Endothelial cell (in vitro differentiated cells): ENCODE results near the gene CHIT1. TPM values are rescaled to one million over a fixed set of nuclear protein-coding genes. Genes with fewer than 3 reads are reported as not detected.

Experiments used
- DNase-seq: peaks from one replicate; pipeline ENCODE4 v3.0.0; 2021; ENCODE audit warnings: low spot score
- H3K27ac Mint-ChIP-seq: one replicate; pipeline ENCODE4 v1.8.0; 2021; ENCODE audit warnings: mixed read lengths, inconsistent platforms; ENCODE audit not compliant: unreplicated experiment
- H3K27me3 Mint-ChIP-seq: one replicate; pipeline ENCODE4 v1.8.0; 2021; ENCODE audit warnings: mild to moderate bottlenecking, moderate library complexity, mixed read lengths, inconsistent platforms; ENCODE audit not compliant: unreplicated experiment
- H3K36me3 Mint-ChIP-seq: one replicate; pipeline ENCODE4 v1.8.0; 2021; ENCODE audit warnings: mild to moderate bottlenecking, low read depth, mixed read lengths, inconsistent platforms; ENCODE audit not compliant: unreplicated experiment
- H3K4me1 Mint-ChIP-seq: one replicate; pipeline ENCODE4 v1.8.0; 2021; ENCODE audit warnings: mild to moderate bottlenecking, mixed read lengths, inconsistent platforms; ENCODE audit not compliant: unreplicated experiment
- H3K4me3 Mint-ChIP-seq: one replicate; pipeline ENCODE4 v1.8.0; 2021; ENCODE audit warnings: mild to moderate bottlenecking, mixed read lengths, inconsistent platforms; ENCODE audit not compliant: unreplicated experiment
- H3K9me3 Mint-ChIP-seq: one replicate; pipeline ENCODE4 v1.8.0; 2021; ENCODE audit warnings: mixed read lengths, inconsistent platforms; ENCODE audit not compliant: unreplicated experiment
- total RNA-seq: library from RNA; stranded (reverse); fragmentation: NEBNext Ultra II Directional; extraction: Animal tissue kit (Norgen Biotek cat#: 25700); gene quantifications from one replicate; pipeline ENCODE4 v1.2.1, GENCODE V29; 2021; ENCODE audit not compliant: unreplicated experiment
- TF ChIP-seq, protein P1 (sequence below): fragments of 200-600 bp; sonication (generic); IDR thresholded peaks from one replicate; pipeline ENCODE4 v1.5.0; 2021; ENCODE audit warnings: antibody characterized with exemption; ENCODE audit not compliant: unreplicated experiment

CHIT1 gene
- total RNA-seq, 1 donor from 2014 or later: not detected

DNA sequence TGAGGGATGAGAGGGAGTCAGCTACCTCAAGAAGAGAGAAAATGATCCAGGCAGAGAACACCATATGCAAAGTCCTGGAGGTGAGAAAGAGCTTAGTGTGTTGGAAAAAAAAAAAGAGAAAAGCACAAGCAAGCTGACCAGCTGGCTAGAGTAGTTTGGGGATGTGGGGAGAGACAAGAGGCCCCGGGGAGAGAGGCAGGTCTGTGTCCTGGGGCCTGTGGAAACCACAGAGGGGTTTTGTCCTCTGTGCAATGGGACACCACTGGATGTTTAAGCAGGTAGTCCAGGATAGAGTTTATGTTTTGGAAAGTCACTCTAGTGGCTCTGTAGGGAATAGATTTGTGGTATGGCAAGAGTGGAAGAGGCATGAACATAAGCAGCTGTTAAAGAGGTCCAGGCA lies 28.6 kb downstream of the CHIT1 start:
- DNase-seq: no peak
- no peaks in the 10 kb centered on the region for H3K9me3 Mint-ChIP-seq
- H3K27ac Mint-ChIP-seq: no peak overlapping the region
- H3K36me3 Mint-ChIP-seq: peaks cover 7% of the 10 kb centered on the region
- H3K4me3 Mint-ChIP-seq: no peak overlapping the region
- peaks cover 5% of the 10 kb centered on the region for H3K4me1 Mint-ChIP-seq
- peaks cover 2% of the 10 kb centered on the region for H3K27me3 Mint-ChIP-seq
- TF ChIP-seq, protein P1, sequence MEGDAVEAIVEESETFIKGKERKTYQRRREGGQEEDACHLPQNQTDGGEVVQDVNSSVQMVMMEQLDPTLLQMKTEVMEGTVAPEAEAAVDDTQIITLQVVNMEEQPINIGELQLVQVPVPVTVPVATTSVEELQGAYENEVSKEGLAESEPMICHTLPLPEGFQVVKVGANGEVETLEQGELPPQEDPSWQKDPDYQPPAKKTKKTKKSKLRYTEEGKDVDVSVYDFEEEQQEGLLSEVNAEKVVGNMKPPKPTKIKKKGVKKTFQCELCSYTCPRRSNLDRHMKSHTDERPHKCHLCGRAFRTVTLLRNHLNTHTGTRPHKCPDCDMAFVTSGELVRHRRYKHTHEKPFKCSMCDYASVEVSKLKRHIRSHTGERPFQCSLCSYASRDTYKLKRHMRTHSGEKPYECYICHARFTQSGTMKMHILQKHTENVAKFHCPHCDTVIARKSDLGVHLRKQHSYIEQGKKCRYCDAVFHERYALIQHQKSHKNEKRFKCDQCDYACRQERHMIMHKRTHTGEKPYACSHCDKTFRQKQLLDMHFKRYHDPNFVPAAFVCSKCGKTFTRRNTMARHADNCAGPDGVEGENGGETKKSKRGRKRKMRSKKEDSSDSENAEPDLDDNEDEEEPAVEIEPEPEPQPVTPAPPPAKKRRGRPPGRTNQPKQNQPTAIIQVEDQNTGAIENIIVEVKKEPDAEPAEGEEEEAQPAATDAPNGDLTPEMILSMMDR: no peak

DNA sequence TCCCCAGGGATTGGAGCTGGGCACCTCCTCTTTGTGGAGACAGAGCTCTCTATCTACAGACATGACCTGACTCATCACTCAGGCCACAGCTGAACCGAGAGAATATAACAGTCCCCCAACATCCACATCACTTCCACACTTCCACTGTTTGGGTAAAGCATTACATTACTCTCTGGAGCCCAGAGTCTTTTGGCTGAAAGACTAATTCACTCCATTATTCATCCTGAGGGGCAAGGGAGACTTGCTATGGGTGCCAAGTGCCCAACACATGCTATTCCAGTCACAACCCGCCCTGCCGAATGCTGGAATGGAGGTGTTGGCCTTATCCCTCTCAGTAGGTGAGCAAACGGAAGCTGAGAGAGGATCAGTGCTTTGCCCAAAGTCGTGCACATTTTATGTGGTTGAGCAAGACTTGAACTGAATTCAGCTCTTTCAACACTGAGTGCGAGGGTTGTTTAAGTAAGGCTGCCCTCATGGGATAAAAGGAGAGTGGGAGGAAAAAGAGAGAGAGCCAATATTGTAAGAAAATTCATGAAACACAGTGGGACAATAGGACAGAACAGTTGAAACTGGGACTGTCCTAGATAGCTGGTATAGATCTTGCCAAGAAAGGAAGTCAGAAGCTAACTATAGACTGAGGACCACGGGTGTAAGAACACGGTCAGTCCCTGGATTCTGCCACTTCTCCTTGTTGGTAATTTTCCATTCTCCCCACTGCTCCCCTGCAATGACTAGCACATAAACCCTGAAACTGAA lies 29.5 kb downstream of the CHIT1 start:
- peaks cover 5% of the 10 kb centered on the region for H3K4me1 Mint-ChIP-seq
- TF ChIP-seq, protein P1: no peak
- H3K27ac Mint-ChIP-seq: no peak overlapping the region
- H3K9me3 Mint-ChIP-seq: no peaks in the 10 kb centered on the region
- H3K36me3 Mint-ChIP-seq: peaks cover 7% of the 10 kb centered on the region
- H3K4me3 Mint-ChIP-seq: no peak overlapping the region
- peaks cover 2% of the 10 kb centered on the region for H3K27me3 Mint-ChIP-seq
- no peak for DNase-seq

DNA sequence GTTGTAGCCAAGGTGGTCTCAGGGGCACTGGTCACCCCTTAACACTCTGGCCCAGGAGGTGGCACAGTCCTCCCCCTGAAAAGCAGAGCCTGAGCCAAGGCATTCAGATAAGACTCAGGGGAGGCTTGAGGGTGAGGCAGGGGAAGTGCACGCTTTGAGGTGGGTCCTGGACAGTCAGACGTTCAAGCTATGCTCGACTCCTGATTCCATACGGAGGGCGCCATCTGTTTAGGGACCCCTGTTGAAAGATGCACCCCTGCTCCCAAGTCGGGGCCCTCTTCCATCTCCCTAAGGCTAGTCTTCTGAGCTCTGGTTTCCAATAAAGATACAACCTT lies 30.0 kb downstream of the CHIT1 start:
- TF ChIP-seq, protein P1: no peak
- H3K27me3 Mint-ChIP-seq: peaks cover 2% of the 10 kb centered on the region
- no peak overlapping the region for H3K4me3 Mint-ChIP-seq
- H3K9me3 Mint-ChIP-seq: no peaks in the 10 kb centered on the region
- no peak overlapping the region for H3K27ac Mint-ChIP-seq
- H3K36me3 Mint-ChIP-seq: peaks cover 7% of the 10 kb centered on the region
- no peak for DNase-seq
- H3K4me1 Mint-ChIP-seq: peaks cover 5% of the 10 kb centered on the region

DNA sequence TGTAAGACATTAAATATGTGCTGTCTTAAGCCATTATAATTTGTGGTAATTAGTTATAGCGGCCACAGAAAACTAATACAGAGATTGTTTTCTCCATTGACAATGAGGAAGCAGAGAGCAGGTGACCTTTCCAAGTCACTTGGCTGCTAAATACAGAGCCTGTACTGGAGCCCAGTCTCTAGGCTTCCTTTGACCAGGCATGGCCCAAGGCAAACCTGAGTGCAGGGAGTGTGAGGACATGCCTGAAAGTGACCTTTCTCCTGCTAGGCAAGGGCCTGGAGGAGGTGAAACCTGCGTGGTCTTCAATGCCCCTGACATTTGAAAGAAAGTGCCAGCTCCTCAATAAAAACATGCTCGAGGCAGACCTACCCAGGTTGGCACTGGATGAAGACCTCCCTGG lies 30.5 kb downstream of the CHIT1 start:
- H3K9me3 Mint-ChIP-seq: no peaks in the 10 kb centered on the region
- H3K27ac Mint-ChIP-seq: no peak overlapping the region
- peaks cover 2% of the 10 kb centered on the region for H3K27me3 Mint-ChIP-seq
- peaks cover 5% of the 10 kb centered on the region for H3K4me1 Mint-ChIP-seq
- peaks cover 7% of the 10 kb centered on the region for H3K36me3 Mint-ChIP-seq
- H3K4me3 Mint-ChIP-seq: no peak overlapping the region
- DNase-seq: no peak
- TF ChIP-seq, protein P1: no peak

DNA sequence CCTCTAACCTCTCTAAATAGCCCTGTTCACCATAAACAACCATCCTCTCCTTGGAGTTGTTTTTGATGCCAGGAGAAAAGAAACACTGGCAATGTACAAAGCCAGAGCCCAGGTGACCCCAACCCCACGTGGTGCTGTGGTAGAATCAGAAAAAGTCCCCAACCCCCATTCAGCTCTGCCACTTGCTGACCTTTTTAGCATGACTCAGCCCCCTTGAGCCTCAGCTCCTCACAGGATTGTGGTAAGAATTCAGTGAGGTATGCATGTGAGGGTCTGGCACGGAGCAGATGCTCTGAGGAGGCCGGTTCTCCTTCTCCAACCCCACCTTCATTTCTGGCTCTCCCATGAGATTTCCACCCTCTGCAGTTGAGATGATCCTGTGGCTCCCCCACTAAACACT lies 31.8 kb downstream of the CHIT1 start:
- TF ChIP-seq, protein P1: no peak
- Mint-ChIP-seq H3K9me3 (no peaks in the 10 kb centered on the region), H3K27ac (no peak overlapping the region), H3K4me1 (peaks cover 3% of the 10 kb centered on the region), H3K4me3 (no peak overlapping the region), H3K27me3 (peaks cover 2% of the 10 kb centered on the region), H3K36me3 (peaks cover 7% of the 10 kb centered on the region)
- no peak for DNase-seq
